ENCODE results near the gene NOD2. TPM values are rescaled to one million over a fixed set of nuclear protein-coding genes. Genes with fewer than 3 reads are reported as not detected.

Gene NOD2
- total RNA-seq, 1 experiment from 2014 or later = not detected

GRCh38 chr16:50696126-50696525 lies 2.7 kb downstream of the NOD2 start:
- no peaks in the 10 kb centered on the region for H3K36me3 ChIP-seq (ENCODE audit: control insufficient read depth, insufficient read depth, low read length)
- no peak for DNase-seq (ENCODE audit: low read depth, low spot score)
- intact Hi-C loops (cut with micrococcal nuclease; ENCODE audit: unreplicated experiment) = no loop called here
- POLR2A ChIA-PET = no interaction called here
- BruUV-seq (replicated peaks) = no TSS peak
- H3K27ac ChIP-seq (ENCODE audit: low read length) = no peak overlapping the region
- no peaks in the 10 kb centered on the region for H3K9me3 ChIP-seq (ENCODE audit: control insufficient read depth, insufficient read depth, low read depth, low read length)
- in situ Hi-C loops (cut with HindIII; ENCODE audit: low pct_unique_long_range_greater_than_20kb, low sequenced_read_pairs) = no loop called here
- H3K4me1 ChIP-seq (ENCODE audit: control insufficient read depth, insufficient read depth, low read length) = no peaks in the 10 kb centered on the region
- ATAC-seq = no peak
- CTCF ChIA-PET = no interaction called here
- H3K4me3 ChIP-seq (ENCODE audit: low read depth in 2 of 2, low read length in 2 of 2) = no peak overlapping the region
- H3K27me3 ChIP-seq (ENCODE audit: control insufficient read depth, insufficient read depth, low read length) = no peaks in the 10 kb centered on the region
- TF ChIP-seq TCF7L2 (IDR thresholded peaks at IDR 0.05; ENCODE audit: low read depth, low read length) = no peak
- TF ChIP-seq, protein P1, sequence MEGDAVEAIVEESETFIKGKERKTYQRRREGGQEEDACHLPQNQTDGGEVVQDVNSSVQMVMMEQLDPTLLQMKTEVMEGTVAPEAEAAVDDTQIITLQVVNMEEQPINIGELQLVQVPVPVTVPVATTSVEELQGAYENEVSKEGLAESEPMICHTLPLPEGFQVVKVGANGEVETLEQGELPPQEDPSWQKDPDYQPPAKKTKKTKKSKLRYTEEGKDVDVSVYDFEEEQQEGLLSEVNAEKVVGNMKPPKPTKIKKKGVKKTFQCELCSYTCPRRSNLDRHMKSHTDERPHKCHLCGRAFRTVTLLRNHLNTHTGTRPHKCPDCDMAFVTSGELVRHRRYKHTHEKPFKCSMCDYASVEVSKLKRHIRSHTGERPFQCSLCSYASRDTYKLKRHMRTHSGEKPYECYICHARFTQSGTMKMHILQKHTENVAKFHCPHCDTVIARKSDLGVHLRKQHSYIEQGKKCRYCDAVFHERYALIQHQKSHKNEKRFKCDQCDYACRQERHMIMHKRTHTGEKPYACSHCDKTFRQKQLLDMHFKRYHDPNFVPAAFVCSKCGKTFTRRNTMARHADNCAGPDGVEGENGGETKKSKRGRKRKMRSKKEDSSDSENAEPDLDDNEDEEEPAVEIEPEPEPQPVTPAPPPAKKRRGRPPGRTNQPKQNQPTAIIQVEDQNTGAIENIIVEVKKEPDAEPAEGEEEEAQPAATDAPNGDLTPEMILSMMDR (IDR thresholded peaks at IDR 0.05) = no peak
- no peak for TF ChIP-seq POLR2AphosphoS5 (IDR thresholded peaks at IDR 0.05; ENCODE audit: low read depth, low read length)
- no peak for TF ChIP-seq SIN3A (IDR thresholded peaks at IDR 0.05; ENCODE audit: borderline replicate concordance, insufficient read depth, low read depth, low read length)
- TF ChIP-seq, protein P2, sequence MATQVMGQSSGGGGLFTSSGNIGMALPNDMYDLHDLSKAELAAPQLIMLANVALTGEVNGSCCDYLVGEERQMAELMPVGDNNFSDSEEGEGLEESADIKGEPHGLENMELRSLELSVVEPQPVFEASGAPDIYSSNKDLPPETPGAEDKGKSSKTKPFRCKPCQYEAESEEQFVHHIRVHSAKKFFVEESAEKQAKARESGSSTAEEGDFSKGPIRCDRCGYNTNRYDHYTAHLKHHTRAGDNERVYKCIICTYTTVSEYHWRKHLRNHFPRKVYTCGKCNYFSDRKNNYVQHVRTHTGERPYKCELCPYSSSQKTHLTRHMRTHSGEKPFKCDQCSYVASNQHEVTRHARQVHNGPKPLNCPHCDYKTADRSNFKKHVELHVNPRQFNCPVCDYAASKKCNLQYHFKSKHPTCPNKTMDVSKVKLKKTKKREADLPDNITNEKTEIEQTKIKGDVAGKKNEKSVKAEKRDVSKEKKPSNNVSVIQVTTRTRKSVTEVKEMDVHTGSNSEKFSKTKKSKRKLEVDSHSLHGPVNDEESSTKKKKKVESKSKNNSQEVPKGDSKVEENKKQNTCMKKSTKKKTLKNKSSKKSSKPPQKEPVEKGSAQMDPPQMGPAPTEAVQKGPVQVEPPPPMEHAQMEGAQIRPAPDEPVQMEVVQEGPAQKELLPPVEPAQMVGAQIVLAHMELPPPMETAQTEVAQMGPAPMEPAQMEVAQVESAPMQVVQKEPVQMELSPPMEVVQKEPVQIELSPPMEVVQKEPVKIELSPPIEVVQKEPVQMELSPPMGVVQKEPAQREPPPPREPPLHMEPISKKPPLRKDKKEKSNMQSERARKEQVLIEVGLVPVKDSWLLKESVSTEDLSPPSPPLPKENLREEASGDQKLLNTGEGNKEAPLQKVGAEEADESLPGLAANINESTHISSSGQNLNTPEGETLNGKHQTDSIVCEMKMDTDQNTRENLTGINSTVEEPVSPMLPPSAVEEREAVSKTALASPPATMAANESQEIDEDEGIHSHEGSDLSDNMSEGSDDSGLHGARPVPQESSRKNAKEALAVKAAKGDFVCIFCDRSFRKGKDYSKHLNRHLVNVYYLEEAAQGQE (IDR thresholded peaks at IDR 0.05; ENCODE audit: insufficient read depth in 1 of 2, low read depth in 2 of 2, low read length in 1 of 2) = no peak

DNA sequence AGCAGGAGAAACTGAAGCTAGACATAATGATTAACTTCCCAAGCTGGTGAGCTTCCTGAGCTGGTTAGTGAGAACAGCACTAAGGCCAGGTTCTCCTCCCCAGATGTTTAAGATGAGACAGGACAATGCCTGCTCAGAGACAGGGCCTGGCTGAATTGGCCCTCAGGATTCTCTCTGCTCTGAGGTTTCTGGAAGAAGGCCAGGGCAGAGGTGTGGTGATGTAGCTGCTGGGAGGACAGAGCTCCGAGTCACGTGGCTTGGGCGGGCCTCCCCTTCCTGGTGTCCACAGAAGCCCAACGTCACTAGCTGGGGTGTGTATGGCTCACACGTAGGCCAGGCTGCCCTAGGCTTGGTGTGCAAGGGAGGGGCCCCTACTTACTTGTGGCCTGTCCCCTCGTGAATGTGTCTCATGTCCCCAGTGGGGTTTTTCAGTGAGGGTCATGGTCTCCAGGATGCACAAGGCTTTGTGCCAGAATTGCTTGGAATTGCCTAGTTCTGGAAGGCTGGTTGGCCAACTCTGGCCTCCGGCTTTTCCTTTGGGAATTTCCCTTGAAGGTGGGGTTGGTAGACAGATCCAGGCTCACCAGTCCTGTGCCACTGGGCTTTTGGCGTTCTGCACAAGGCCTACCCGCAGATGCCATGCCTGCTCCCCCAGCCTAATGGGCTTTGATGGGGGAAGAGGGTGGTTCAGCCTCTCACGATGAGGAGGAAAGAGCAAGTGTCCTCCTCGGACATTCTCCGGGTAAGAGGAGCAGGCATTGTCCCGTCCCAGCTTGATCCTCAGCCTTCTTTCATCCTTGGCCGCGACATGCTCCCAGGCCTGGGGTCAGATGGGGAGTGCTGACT lies 3.4 kb downstream of the NOD2 start:
- DNase-seq (ENCODE audit: low read depth, low spot score) (no peak), ATAC-seq (no peak)
- intact Hi-C loops (cut with micrococcal nuclease; ENCODE audit: unreplicated experiment) (no loop called here), in situ Hi-C loops (cut with HindIII; ENCODE audit: low pct_unique_long_range_greater_than_20kb, low sequenced_read_pairs) (no loop called here)
- POLR2A ChIA-PET = no interaction called here
- no peaks in the 10 kb centered on the region for H3K27me3 ChIP-seq (ENCODE audit: control insufficient read depth, insufficient read depth, low read length)
- H3K4me1 ChIP-seq (ENCODE audit: control insufficient read depth, insufficient read depth, low read length) = no peaks in the 10 kb centered on the region
- no peaks in the 10 kb centered on the region for H3K9me3 ChIP-seq (ENCODE audit: control insufficient read depth, insufficient read depth, low read depth, low read length)
- H3K27ac ChIP-seq (ENCODE audit: low read length) = no peak overlapping the region
- H3K36me3 ChIP-seq (ENCODE audit: control insufficient read depth, insufficient read depth, low read length) = no peaks in the 10 kb centered on the region
- CTCF ChIA-PET = no interaction called here
- TF ChIP-seq TCF7L2 (IDR thresholded peaks at IDR 0.05; ENCODE audit: low read depth, low read length) (no peak), POLR2AphosphoS5 (IDR thresholded peaks at IDR 0.05; ENCODE audit: low read depth, low read length) (no peak), SIN3A (IDR thresholded peaks at IDR 0.05; ENCODE audit: borderline replicate concordance, insufficient read depth, low read depth, low read length) (no peak)
- TF ChIP-seq, protein P2 (IDR thresholded peaks at IDR 0.05; ENCODE audit: insufficient read depth in 1 of 2, low read depth in 2 of 2, low read length in 1 of 2) = no peak
- TF ChIP-seq, protein P1 (IDR thresholded peaks at IDR 0.05) = no peak
- no peak overlapping the region for H3K4me3 ChIP-seq (ENCODE audit: low read depth in 2 of 2, low read length in 2 of 2)
- BruUV-seq (replicated peaks) = no TSS peak

Data from Panc1 (cell line).